H1 (cell line): ENCODE results near the gene TRAPPC6A. TPM values are rescaled to one million over a fixed set of nuclear protein-coding genes. Genes with fewer than 3 reads are reported as not detected.

Source experiments
- CTCF ChIA-PET: fragments of 300-600 bp; sonication (Branson Sonifier 250); formaldehyde crosslinking; loops from one replicate; lab custom pipeline; 2021; ENCODE audit not compliant: partially characterized antibody; lab: Charles Lee
- POLR2A ChIA-PET: fragments of 300-600 bp; sonication (Branson Sonifier 250); formaldehyde crosslinking; loops from one replicate; lab custom pipeline; 2021; ENCODE audit warnings: inconsistent platforms; ENCODE audit not compliant: partially characterized antibody; lab: Charles Lee
- DNase-seq, 2 experiments: peaks; one replicate each; pipeline versions ENCODE4 v3.0.0 to v3.0.0-alpha.2; 2010 to 2022; ENCODE audit warnings: low spot score in 2 of 2, low read depth in 1 of 2, mixed read lengths in 1 of 2
- FAIRE-seq: peaks from 2 replicates; lab custom pipeline; 2011; peaks lifted over from hg19 to GRCh38; lab: Jason Lieb, UNC
- H2AFZ ChIP-seq: 2 replicates; pipeline ENCODE4 v1.8.1; 2012; ENCODE audit warnings: low read length, inconsistent platforms
- H2AK5ac ChIP-seq: 2 replicates; pipeline ENCODE4 v1.6.1; 2013; ENCODE audit warnings: low read depth, low read length
- H2BK120ac ChIP-seq: replicated peaks from 2 replicates; pipeline ENCODE3; 2013; ENCODE audit warnings: low read depth, low read length, inconsistent platforms
- H2BK12ac ChIP-seq: 2 replicates; pipeline ENCODE4 v1.6.1; 2013; ENCODE audit warnings: low read depth, low read length
- H2BK15ac ChIP-seq: 2 replicates; pipeline ENCODE4 v1.6.1; 2013; ENCODE audit warnings: low read length
- H2BK20ac ChIP-seq: 2 replicates; pipeline ENCODE4 v1.6.1; 2013; ENCODE audit warnings: low read length
- H2BK5ac ChIP-seq: 2 replicates; pipeline ENCODE4 v1.6.1; 2013; ENCODE audit warnings: low read depth, low read length
- H3K14ac ChIP-seq: 2 replicates; pipeline ENCODE4 v1.6.1; 2013; ENCODE audit warnings: inconsistent platforms; ENCODE audit not compliant: insufficient read length
- H3K18ac ChIP-seq: 2 replicates; pipeline ENCODE4 v1.6.1; 2013; ENCODE audit warnings: low read length; ENCODE audit errors: extremely low read depth
- H3K23ac ChIP-seq: 2 replicates; pipeline ENCODE4 v1.6.1; 2013; ENCODE audit warnings: inconsistent platforms; ENCODE audit not compliant: insufficient read length
- H3K23me2 ChIP-seq: 2 replicates; pipeline ENCODE4 v1.6.1; 2013; ENCODE audit warnings: low read depth, low read length
- H3K27ac ChIP-seq: 2 replicates; pipeline ENCODE4 v1.6.1; 2011; ENCODE audit warnings: low read depth, low read length, inconsistent platforms
- H3K27me3 ChIP-seq, 4 experiments: replicated peaks in 1 of 4; 1 replicate in 1 of 4; 2 replicates in 3 of 4; pipeline versions ENCODE4 v1.6.1 to v1.8.1; 2011 to 2013; ENCODE audit warnings: low read length in 3 of 4, mild to moderate bottlenecking in 3 of 4, inconsistent platforms in 2 of 4, mixed read lengths in 2 of 4, moderate library complexity in 1 of 4; ENCODE audit not compliant: control insufficient read depth in 3 of 4, insufficient read depth in 3 of 4; ENCODE audit errors: extremely low read depth in 1 of 4
- H3K36me3 ChIP-seq, 4 experiments: 2 replicates each; pipeline versions ENCODE4 v1.6.1 to v1.8.1; 2011 to 2013; ENCODE audit warnings: mild to moderate bottlenecking in 4 of 4, low read length in 3 of 4, moderate library complexity in 2 of 4, control low read depth in 1 of 4, inconsistent platforms in 1 of 4; ENCODE audit not compliant: insufficient read depth in 4 of 4, control insufficient read depth in 2 of 4
- H3K4ac ChIP-seq: replicated peaks from 2 replicates; pipeline ENCODE3; 2013; ENCODE audit warnings: low read length, low read depth, mixed read lengths, inconsistent platforms; ENCODE audit not compliant: insufficient read length
- H3K4me1 ChIP-seq, 4 experiments: replicated peaks in 1 of 4; 1 replicate in 1 of 4; 2 replicates in 3 of 4; pipeline versions ENCODE4 v1.6.1 to v1.8.1; 2011 to 2013; ENCODE audit warnings: low read length in 3 of 4, inconsistent platforms in 2 of 4, mixed read lengths in 1 of 4; ENCODE audit not compliant: insufficient read depth in 4 of 4, control insufficient read depth in 3 of 4
- H3K4me2 ChIP-seq, 2 experiments: 2 replicates each; pipeline versions ENCODE4 v1.6.1 to v1.8.1; 2011 to 2013; ENCODE audit warnings: low read depth in 2 of 2, low read length in 2 of 2, control low read depth in 1 of 2, inconsistent platforms in 1 of 2, mild to moderate bottlenecking in 1 of 2; ENCODE audit not compliant: insufficient read depth in 1 of 2
- H3K4me3 ChIP-seq, 4 experiments: fragments of 200-600, 300-600 bp in 1 of 4; sonication (generic), shearing (Covaris generic), sonication (Bioruptor Twin) in 1 of 4; 2 replicates each; pipeline versions ENCODE4 v1.5.1 to v1.8.1; 2011 to 2016; ENCODE audit warnings: low read length in 4 of 4, low read depth in 3 of 4, control low read depth in 2 of 4, inconsistent platforms in 2 of 4, mild to moderate bottlenecking in 2 of 4, mixed read lengths in 1 of 4, moderate library complexity in 1 of 4; ENCODE audit not compliant: insufficient read depth in 2 of 4; ENCODE audit errors: extremely low read depth in 1 of 4
- H3K56ac ChIP-seq: replicated peaks from 2 replicates; pipeline ENCODE3; 2013; ENCODE audit warnings: low read depth, mild to moderate bottlenecking, mixed read lengths, low read length, inconsistent platforms; ENCODE audit not compliant: insufficient read length
- H3K79me1 ChIP-seq: 2 replicates; pipeline ENCODE4 v1.6.1; 2013; ENCODE audit warnings: low read depth, low read length, control low read depth
- H3K79me2 ChIP-seq, 2 experiments: 2 replicates each; pipeline versions ENCODE4 v1.6.1 to v1.8.1; 2012 to 2013; ENCODE audit warnings: low read length in 2 of 2, mild to moderate bottlenecking in 2 of 2, inconsistent platforms in 1 of 2; ENCODE audit not compliant: insufficient read depth in 2 of 2, control insufficient read depth in 1 of 2
- H3K9ac ChIP-seq, 4 experiments: replicated peaks in 1 of 4; 1 replicate in 1 of 4; 2 replicates in 3 of 4; pipeline versions ENCODE4 v1.6.1 to v1.8.1; 2011 to 2013; ENCODE audit warnings: low read depth in 3 of 4, low read length in 3 of 4, control low read depth in 2 of 4, mild to moderate bottlenecking in 2 of 4, moderate library complexity in 2 of 4, inconsistent platforms in 1 of 4; ENCODE audit errors: extremely low read depth in 1 of 4
- H3K9me3 ChIP-seq, 2 experiments: 2 replicates each; pipeline versions ENCODE4 v1.6.1 to v1.8.1; 2012 to 2013; ENCODE audit warnings: mild to moderate bottlenecking in 2 of 2, moderate library complexity in 2 of 2, control low read depth in 1 of 2, inconsistent platforms in 1 of 2, low read depth in 1 of 2, low read length in 1 of 2, mixed read lengths in 1 of 2; ENCODE audit not compliant: insufficient read depth in 2 of 2
- H4K20me1 ChIP-seq, 2 experiments: replicated peaks in 1 of 2; 2 replicates each; pipeline versions ENCODE3 to v1.8.1; 2011 to 2013; ENCODE audit warnings: inconsistent platforms in 2 of 2, low read length in 2 of 2, mild to moderate bottlenecking in 1 of 2; ENCODE audit not compliant: insufficient read depth in 2 of 2, control insufficient read depth in 1 of 2
- H4K5ac ChIP-seq: 2 replicates; pipeline ENCODE4 v1.6.1; 2013; ENCODE audit warnings: low read length, low read depth, mixed read lengths, inconsistent platforms; ENCODE audit not compliant: insufficient read length
- H4K8ac ChIP-seq: 2 replicates; pipeline ENCODE4 v1.8.0; 2013; ENCODE audit warnings: mild to moderate bottlenecking, moderate library complexity, low read length, inconsistent platforms; ENCODE audit not compliant: insufficient read depth; ENCODE audit errors: extremely low read depth
- H4K91ac ChIP-seq: replicated peaks from 2 replicates; pipeline ENCODE3; 2013; ENCODE audit warnings: low read length, mixed read lengths, inconsistent platforms; ENCODE audit not compliant: insufficient read length
- CBX5 ChIP-seq: fragments of 300-800, 300-1000 bp; sonication (generic); IDR thresholded peaks from 2 replicates; pipeline ENCODE4 v1.7.1; 2016; ENCODE audit warnings: antibody characterized with exemption, low read length, low read depth
- CHD2 ChIP-seq: IDR thresholded peaks from 2 replicates; pipeline ENCODE4 v1.6.1; 2012; ENCODE audit warnings: low read length, improper control_type of control experiment
- CREB1 ChIP-seq: IDR thresholded peaks from 2 replicates; pipeline ENCODE4 v1.6.1; 2012; ENCODE audit warnings: inconsistent platforms
- FOSL1 ChIP-seq: IDR thresholded peaks from 2 replicates; pipeline ENCODE4 v1.6.1; 2011; ENCODE audit warnings: mild to moderate bottlenecking, low read depth, low read length, moderate library complexity; ENCODE audit not compliant: insufficient read depth
- NRF1 ChIP-seq: IDR thresholded peaks from 2 replicates; pipeline ENCODE4 v1.6.1; 2011; ENCODE audit warnings: mild to moderate bottlenecking, low read depth, low read length, improper control_type of control experiment
- SP2 ChIP-seq: IDR thresholded peaks from 2 replicates; pipeline ENCODE4 v1.6.1; 2012; ENCODE audit warnings: mild to moderate bottlenecking, low read length, inconsistent platforms
- SP4 ChIP-seq: IDR thresholded peaks from 2 replicates; pipeline ENCODE4 v1.6.1; 2012; ENCODE audit warnings: low read length, inconsistent platforms
- WGBS, 2 experiments: shearing (Covaris generic) in 1 of 2; methylation state at CpG; one replicate each; pipeline versions ENCODE4 v1.1.6 to v1.1.7; 2013 to 2015; ENCODE audit warnings: low lambda C conversion rate in 2 of 2, mixed read lengths in 2 of 2, inconsistent platforms in 1 of 2, low coverage in 1 of 2, missing lambda C conversion rate in 1 of 2; ENCODE audit not compliant: insufficient replicate concordance in 2 of 2, insufficient coverage in 1 of 2, insufficient read length in 1 of 2; ENCODE audit errors: extremely low coverage in 1 of 2, missing lambda C conversion rate in 1 of 2; 5-methylcytosine and 5-hydroxymethylcytosine counted together
- polyA plus RNA-seq, 7 experiments: library from polyadenylated mRNA; depleted of rRNA in 3 of 7; stranded (reverse) in 5 of 7; unstranded in 2 of 7; fragments of >200 nt in 5 of 7; fragments of 200-250 nt in 2 of 7; gene quantifications; 1 replicate in 5 of 7; 2 replicates in 1 of 7; 4 replicates in 1 of 7; pipeline versions ENCODE4 v1.2.1 to v1.2.3, GENCODE V29; 2011 to 2013; ENCODE audit warnings: missing spikeins in 2 of 7, mixed read lengths in 2 of 7
- total RNA-seq: library from RNA; stranded (reverse); fragmentation: NEBNext Ultra II Directional; extraction: Animal tissue kit (Norgen Biotek cat#: 25700); gene quantifications from 2 replicates; pipeline ENCODE4 v1.2.1, GENCODE V29; 2021
- TF ChIP-seq, protein P1 (sequence below): IDR thresholded peaks from 2 replicates; pipeline ENCODE4 v1.6.1; 2012; ENCODE audit warnings: inconsistent platforms

Gene TRAPPC6A
- total and polyA plus RNA-seq, 2 of the 8 experiments (the other 6 are each of a cell fraction or from before 2014, with no cell fraction given) = 31.8 to 130 TPM

DNA sequence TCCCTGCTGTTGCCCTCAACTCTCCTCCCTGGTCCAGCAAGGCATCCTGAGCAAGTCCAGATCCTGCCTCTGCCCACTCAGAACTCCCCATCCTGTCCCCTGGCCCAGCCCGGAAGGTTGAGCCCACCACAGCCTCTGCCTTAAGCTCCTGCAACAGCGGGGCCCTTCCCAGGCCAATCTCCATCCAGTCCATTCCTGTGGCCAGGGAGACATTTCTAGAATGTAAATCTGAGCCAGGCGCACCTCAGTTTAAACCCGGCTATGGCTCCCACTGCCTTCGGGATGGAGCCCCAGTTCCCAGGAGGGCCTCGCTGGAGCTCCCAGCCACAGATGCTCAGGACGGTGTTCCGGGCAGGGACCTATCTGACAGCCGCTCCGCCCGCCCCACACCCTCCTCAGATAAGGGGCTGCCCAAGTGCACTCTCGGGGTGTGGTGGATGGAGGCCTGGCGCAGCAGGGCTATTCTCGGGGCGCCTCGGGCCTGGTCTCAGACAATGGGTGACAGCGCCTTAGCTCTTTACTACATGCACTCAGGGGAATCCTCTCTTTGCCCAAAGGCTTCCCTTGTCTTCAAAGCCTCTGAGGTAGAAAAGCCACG is 5.3 kb downstream of the TRAPPC6A start:
- POLR2A ChIA-PET = interaction anchor here (0.5 to 3.6 kb wide), 2 partner anchors 13 to 92 kb away, joined by 3 to 14 read pairs; partner anchors contain the start of gene NKPD1
- TF ChIP-seq CHD2 = no peak
- TF ChIP-seq CBX5 = no peak
- TF ChIP-seq SP4 = no peak
- TF ChIP-seq NRF1 = no peak
- TF ChIP-seq FOSL1 = no peak
- TF ChIP-seq CREB1 = no peak
- no peak for TF ChIP-seq SP2
- TF ChIP-seq, protein P1, sequence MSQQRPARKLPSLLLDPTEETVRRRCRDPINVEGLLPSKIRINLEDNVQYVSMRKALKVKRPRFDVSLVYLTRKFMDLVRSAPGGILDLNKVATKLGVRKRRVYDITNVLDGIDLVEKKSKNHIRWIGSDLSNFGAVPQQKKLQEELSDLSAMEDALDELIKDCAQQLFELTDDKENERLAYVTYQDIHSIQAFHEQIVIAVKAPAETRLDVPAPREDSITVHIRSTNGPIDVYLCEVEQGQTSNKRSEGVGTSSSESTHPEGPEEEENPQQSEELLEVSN = no peak

More for the DNA sequence above, 5.3 kb downstream of the TRAPPC6A start:
- Histone ChIP-seq H3K79me2 (peaks cover 0 to 3% of the 10 kb centered on the region in 2 experiments; a peak in 1 of 4 replicates), H3K27me3 (no peaks in the 10 kb centered on the region), H3K56ac (no peak overlapping the region), H2BK120ac (no peak overlapping the region), H4K91ac (no peak overlapping the region), H3K4me1 (no peaks in the 10 kb centered on the region; a peak in 1 of 7 replicates), H2BK12ac (no peak overlapping the region), H4K8ac (no peak overlapping the region), H3K9ac (no peak overlapping the region), H3K23me2 (no peaks in the 10 kb centered on the region; the same call in 1 of the 2 replicates), H4K20me1 (peaks cover 3 to 10% of the 10 kb centered on the region in 2 experiments), H4K5ac (no peak overlapping the region), H3K4me2 (no peak overlapping the region), H2AK5ac (no peak overlapping the region), H3K9me3 (no peaks in the 10 kb centered on the region), H3K36me3 (no peaks in the 10 kb centered on the region), H3K18ac (no peak overlapping the region), H2BK20ac (no peak overlapping the region), H3K14ac (no peak overlapping the region), H2BK5ac (no peak overlapping the region), H2BK15ac (no peak overlapping the region), H3K79me1 (peaks cover 5% of the 10 kb centered on the region), H2AFZ (no peak overlapping the region), H3K4me3 (no peak overlapping the region), H3K4ac (no peak overlapping the region), H3K27ac (no peak overlapping the region), H3K23ac (no peak overlapping the region)
- CTCF ChIA-PET = interaction anchor here (2.0 kb wide), 1 partner anchor 10 kb away, joined by 8 read pairs; no protein-coding TSS in a partner anchor
- DNase-seq (no peak), FAIRE-seq (no peak)
- 86% methylated on average over 17 of the region's 18 CpGs; no CpG with 5 or more reads in 1 of the 2 experiments for WGBS, 2 experiments
